Gastroesophageal sphincter (tissue), 3 donors: ENCODE measurements around the gene CYSTM1.

Experiments
- EP300 ChIP-seq: sonication (generic); formaldehyde crosslinking; IDR thresholded peaks from one replicate; pipeline ENCODE4 v1.6.1; 2017; ENCODE audit warnings: antibody characterized with exemption, mild to moderate bottlenecking
- POLR2A ChIP-seq, 2 donors: fragments of 450-650 bp; IDR thresholded peaks; one replicate each; pipeline ENCODE4 v1.6.1; 2017; ENCODE audit warnings: antibody characterized with exemption in 2 of 2, mild to moderate bottlenecking in 2 of 2, moderate library complexity in 1 of 2
- TF ChIP-seq, protein P1 (sequence below), 4 experiments: fragments of 200-600 bp in 2 of 4; fragments of 450-650 bp in 2 of 4; sonication (generic) in 1 of 4; IDR thresholded peaks; one replicate each; pipeline ENCODE4 v1.5.1; 2017 to 2019; ENCODE audit warnings: antibody characterized with exemption in 4 of 4, mild to moderate bottlenecking in 2 of 4, moderate library complexity in 2 of 4

DNA sequence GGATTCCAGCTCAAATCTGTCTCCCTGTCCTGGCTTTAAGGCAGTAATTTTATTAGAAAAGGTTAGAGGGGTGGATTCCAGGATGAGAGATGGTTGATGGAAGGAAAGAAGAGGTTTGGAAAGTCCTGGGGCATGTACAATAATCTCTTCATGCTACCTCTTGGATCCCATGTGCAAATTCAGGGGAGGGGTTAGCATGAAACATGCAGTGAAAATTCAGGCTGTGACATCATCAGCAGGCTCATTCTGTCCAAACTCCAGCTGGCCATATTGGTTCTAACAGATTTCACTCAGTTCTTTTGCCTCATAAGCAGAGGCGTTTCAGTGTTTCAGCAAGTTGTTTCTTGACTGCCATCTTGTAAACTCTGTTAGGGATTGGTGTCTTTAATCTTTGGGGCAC lies 55.4 kb downstream of the CYSTM1 start:
- TF ChIP-seq, protein P1, sequence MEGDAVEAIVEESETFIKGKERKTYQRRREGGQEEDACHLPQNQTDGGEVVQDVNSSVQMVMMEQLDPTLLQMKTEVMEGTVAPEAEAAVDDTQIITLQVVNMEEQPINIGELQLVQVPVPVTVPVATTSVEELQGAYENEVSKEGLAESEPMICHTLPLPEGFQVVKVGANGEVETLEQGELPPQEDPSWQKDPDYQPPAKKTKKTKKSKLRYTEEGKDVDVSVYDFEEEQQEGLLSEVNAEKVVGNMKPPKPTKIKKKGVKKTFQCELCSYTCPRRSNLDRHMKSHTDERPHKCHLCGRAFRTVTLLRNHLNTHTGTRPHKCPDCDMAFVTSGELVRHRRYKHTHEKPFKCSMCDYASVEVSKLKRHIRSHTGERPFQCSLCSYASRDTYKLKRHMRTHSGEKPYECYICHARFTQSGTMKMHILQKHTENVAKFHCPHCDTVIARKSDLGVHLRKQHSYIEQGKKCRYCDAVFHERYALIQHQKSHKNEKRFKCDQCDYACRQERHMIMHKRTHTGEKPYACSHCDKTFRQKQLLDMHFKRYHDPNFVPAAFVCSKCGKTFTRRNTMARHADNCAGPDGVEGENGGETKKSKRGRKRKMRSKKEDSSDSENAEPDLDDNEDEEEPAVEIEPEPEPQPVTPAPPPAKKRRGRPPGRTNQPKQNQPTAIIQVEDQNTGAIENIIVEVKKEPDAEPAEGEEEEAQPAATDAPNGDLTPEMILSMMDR (IDR thresholded peaks at IDR 0.05) = no peak
- TF ChIP-seq POLR2A (IDR thresholded peaks at IDR 0.05) (no peak), EP300 (no peak)
